Retinal pigment epithelial cell (primary cell): ENCODE results near the gene FGD6.
"Not testable (repeated sequence)": the region's sequence is repeated elsewhere in the genome, so short reads cannot be mapped to it uniquely, and the experiment has no call there.

Experiments used
- DNase-seq: peaks from one replicate; pipeline ENCODE4 v3.0.0-alpha.2; 2010; ENCODE audit warnings: low read depth
- H3K4me3 ChIP-seq: 2 replicates; pipeline ENCODE4 v1.5.1; 2011; ENCODE audit warnings: mild to moderate bottlenecking, low read length, control low read depth, moderate library complexity
- TF ChIP-seq, protein P1 (sequence below): conservative IDR thresholded peaks from 2 replicates; pipeline ENCODE4 v1.5.1; 2011; ENCODE audit warnings: low read depth, low read length, control low read depth, inconsistent platforms

The FGD6 gene

DNA sequence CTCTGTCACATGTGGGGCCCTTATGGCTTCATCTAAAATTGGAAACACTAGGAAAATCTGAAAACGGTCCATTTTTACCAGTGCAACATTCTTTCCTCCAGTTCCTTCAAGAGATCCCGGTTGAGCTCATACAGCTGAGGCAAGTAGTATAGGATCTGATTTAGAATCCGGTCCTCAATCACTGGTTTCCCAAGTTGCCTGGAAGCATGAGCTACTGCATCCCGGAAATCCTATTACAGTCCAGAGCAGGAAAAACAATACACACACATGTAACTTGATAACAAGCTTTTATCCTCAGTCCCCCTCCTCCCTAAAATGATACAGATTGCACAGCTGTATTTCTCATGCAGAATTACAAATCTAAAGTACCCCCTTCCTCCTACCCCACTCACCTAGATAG lies 76.0 kb downstream of the FGD6 start:
- no peak for DNase-seq
- TF ChIP-seq, protein P1, sequence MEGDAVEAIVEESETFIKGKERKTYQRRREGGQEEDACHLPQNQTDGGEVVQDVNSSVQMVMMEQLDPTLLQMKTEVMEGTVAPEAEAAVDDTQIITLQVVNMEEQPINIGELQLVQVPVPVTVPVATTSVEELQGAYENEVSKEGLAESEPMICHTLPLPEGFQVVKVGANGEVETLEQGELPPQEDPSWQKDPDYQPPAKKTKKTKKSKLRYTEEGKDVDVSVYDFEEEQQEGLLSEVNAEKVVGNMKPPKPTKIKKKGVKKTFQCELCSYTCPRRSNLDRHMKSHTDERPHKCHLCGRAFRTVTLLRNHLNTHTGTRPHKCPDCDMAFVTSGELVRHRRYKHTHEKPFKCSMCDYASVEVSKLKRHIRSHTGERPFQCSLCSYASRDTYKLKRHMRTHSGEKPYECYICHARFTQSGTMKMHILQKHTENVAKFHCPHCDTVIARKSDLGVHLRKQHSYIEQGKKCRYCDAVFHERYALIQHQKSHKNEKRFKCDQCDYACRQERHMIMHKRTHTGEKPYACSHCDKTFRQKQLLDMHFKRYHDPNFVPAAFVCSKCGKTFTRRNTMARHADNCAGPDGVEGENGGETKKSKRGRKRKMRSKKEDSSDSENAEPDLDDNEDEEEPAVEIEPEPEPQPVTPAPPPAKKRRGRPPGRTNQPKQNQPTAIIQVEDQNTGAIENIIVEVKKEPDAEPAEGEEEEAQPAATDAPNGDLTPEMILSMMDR: no peak
- H3K4me3 ChIP-seq: no peak overlapping the region

DNA sequence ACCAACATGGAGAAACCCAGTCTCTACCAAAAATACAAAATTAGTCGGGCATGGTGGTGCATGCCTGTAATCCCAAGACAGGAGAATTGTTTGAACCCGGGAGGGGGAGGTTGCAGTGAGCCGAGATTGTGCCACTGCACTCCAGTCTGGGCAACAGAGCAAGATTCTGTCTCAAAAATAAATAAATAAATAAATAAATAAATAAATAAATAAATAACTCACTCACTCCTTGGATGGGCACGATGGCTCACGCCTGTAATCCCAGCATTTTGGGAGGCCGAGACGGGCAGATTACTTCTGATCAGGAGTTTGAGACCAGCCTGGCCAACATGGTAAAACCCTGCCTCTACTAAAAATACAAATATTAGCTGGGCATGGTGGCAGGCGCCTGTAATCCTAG lies 79.2 kb downstream of the FGD6 start:
- not testable (repeated sequence) for DNase-seq, H3K4me3 ChIP-seq

DNA sequence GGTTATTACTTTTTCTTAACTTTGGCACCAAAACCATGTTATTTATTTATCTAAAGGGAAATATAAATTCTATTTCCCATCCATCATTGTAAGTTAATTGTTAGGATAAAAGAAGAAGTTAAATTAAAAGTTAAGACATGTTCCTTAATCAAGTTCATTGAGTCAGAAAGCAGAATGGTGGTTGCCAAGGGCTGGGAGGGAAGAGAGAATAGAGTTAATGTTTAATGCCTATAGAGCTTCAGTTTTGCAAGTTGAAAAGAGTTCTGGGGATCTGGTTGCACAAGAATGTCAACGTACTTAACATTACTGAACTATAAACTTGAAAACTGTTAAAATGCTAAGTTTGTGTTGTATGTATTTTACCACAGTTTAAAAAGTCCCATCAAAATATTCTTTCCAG lies 80.7 kb downstream of the FGD6 start:
- TF ChIP-seq, protein P1: no peak

DNA sequence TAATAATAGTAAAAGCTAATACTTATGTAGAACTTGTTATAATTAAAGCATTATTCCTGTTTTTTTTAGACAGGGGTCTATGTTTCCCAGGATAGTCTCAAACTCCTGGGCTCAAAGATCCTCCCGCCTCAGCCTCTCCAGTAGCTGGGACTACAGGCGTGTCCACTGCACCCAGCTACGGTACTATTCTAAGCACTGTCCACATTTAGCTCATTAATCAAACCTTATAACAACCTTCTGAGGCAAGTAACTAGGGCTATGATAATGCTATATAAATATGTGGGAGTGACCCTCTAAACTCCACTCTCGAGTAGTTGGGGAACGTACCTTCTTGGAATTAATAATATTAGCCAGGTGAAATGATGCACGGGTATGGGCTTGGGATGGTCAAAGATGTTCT lies 83.2 kb downstream of the FGD6 start:
- no peak overlapping the region for H3K4me3 ChIP-seq
- TF ChIP-seq, protein P1: no peak
- DNase-seq: no peak

More for the DNA sequence above, 80.7 kb downstream of the FGD6 start:
- no peak for DNase-seq
- H3K4me3 ChIP-seq: no peak overlapping the region

DNA sequence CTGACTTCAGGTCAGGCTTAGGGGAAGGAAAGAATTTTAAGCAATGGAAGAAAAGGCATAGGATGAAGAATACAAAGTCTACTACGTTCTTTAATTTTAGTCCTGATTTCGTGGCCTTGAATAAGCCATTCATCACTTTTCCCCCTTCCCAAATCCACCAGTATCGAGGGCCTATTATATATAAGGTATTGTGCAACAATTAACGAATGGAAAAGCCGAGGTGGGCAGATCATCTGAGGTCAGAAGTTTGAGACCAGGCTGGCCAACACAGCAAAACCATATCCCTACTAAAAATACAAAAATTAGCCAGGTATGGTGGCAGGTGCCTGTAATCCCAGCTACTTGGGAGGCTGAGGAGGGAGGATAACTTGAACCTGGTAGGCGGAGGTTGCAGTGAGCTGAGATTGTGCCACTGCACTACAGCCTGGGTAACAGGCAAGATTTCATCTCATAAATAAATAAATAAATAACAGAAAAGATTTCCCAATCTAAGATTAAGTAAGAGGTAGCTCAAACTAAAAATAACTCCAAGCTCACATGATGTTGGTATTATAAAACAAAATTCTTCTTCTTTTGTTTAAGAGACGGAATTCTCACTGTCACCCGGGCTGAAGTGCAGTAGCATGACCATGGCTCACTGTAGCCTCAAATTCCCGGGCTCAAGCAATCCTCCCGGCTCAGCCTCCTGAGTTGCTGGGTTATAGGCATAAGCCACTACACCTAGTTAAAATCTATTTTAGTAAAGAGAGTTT lies 85.5 kb downstream of the FGD6 start:
- H3K4me3 ChIP-seq: no peak overlapping the region
- TF ChIP-seq, protein P1: no peak
- DNase-seq: no peak

DNA sequence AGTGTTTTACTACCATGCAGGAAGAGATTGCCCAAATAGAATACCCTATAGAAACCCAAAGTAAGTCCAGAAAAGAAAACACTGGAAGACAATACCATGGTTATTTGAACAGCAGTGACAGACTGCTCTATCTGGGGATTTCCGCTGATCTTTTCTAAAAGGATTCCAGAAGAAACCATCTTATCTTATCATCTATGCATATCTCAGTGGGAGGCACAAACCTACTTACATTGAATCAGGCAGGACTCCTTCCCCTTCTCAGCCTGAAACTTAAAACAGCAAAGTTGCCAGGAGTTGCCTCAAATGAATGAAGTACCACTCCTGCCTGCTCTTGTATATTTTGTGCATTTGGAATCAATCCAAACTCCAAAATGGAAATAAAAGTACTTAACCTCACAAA lies 87.2 kb downstream of the FGD6 start:
- TF ChIP-seq, protein P1: no peak
- no peak for DNase-seq
- no peak overlapping the region for H3K4me3 ChIP-seq

DNA sequence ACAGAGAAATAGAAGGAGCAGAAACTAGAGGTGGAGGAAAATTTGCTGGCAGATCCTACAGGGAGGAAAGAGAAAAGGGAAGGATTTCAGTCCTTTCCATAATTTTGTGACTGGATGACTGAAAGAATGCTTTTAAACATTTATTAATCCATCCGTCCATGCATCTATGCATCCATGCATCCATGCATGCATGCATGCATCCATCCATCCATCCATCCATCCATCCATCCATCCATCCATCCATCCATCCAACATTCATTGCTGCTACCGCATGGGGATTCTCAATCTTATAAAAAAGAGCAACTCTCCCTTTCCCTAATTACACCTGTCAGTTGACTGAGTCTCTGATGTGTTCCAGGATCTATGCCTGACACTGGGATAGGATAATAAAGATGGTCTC lies 88.2 kb downstream of the FGD6 start:
- TF ChIP-seq, protein P1: no peak
- H3K4me3 ChIP-seq: no peak overlapping the region
- DNase-seq: no peak
